Endothelial cell of umbilical vein (primary cell): Measurements from ENCODE around the gene HDAC5. TPM values are rescaled to one million over a fixed set of nuclear protein-coding genes. Genes with fewer than 3 reads are reported as not detected.

Experiments
- BruUV-seq: library from RNA; stranded (reverse); fragments of 400-500 nt; replicated peaks from 2 replicates; lab custom pipeline; 2021; lab: Mats Ljungman, UMichigan
- CTCF ChIA-PET: fragments of 300-600, 350-600 bp; sonication (Branson Sonifier 250); formaldehyde crosslinking; loops from one replicate; lab custom pipeline; 2021; ENCODE audit warnings: antibody characterized with exemption, inconsistent platforms; lab: Charles Lee
- POLR2A ChIA-PET: fragments of 300-600, 350-600 bp; sonication (Branson Sonifier 250); formaldehyde crosslinking; loops from one replicate; lab custom pipeline; 2021; ENCODE audit warnings: antibody characterized with exemption, inconsistent platforms; lab: Charles Lee
- DNase-seq: peaks from one replicate; pipeline ENCODE4 v3.0.0-alpha.2; 2011; ENCODE audit warnings: low read depth, low spot score
- FAIRE-seq: peaks from 2 replicates; lab custom pipeline; 2011; peaks lifted over from hg19 to GRCh38; lab: Jason Lieb, UNC
- H2AFZ ChIP-seq: 2 replicates; pipeline ENCODE4 v1.6.0; 2012; ENCODE audit warnings: low read depth, low read length, control low read depth, inconsistent platforms
- H3K27ac ChIP-seq: 2 replicates; pipeline ENCODE4 v1.5.1; 2011; ENCODE audit warnings: low read depth, mild to moderate bottlenecking, control low read depth, low read length, moderate library complexity; ENCODE audit not compliant: insufficient read depth
- H3K27me3 ChIP-seq, 2 experiments: 2 replicates each; pipeline versions ENCODE4 v1.6.0 to v1.6.1; 2011; ENCODE audit warnings: low read length in 2 of 2, mixed read lengths in 1 of 2; ENCODE audit not compliant: control insufficient read depth in 2 of 2, insufficient read depth in 2 of 2
- H3K36me3 ChIP-seq, 2 experiments: 2 replicates in 1 of 2; 3 replicates in 1 of 2; pipeline ENCODE4 v1.5.1; 2011; ENCODE audit warnings: low read length in 2 of 2, mild to moderate bottlenecking in 1 of 2, moderate library complexity in 1 of 2; ENCODE audit not compliant: control insufficient read depth in 2 of 2, insufficient read depth in 2 of 2; ENCODE audit errors: extremely low read depth in 1 of 2
- H3K4me1 ChIP-seq: 3 replicates; pipeline ENCODE4 v1.5.1; 2011; ENCODE audit warnings: mild to moderate bottlenecking, low read length; ENCODE audit not compliant: control insufficient read depth, insufficient read depth; ENCODE audit errors: extremely low read depth
- H3K4me2 ChIP-seq: 2 replicates; pipeline ENCODE4 v1.6.1; 2011; ENCODE audit warnings: low read length, control low read depth, mixed read lengths; ENCODE audit not compliant: insufficient read depth
- H3K4me3 ChIP-seq, 3 experiments: fragments of 200-600 bp in 1 of 3; sonication (generic), shearing (Covaris generic) in 1 of 3; replicated peaks in 1 of 3; 2 replicates each; pipeline ENCODE4 v1.5.1; 2011 to 2016; ENCODE audit warnings: control low read depth in 3 of 3, low read length in 3 of 3, mild to moderate bottlenecking in 2 of 3, inconsistent platforms in 1 of 3, low read depth in 1 of 3, moderate library complexity in 1 of 3; ENCODE audit not compliant: insufficient read depth in 1 of 3
- H3K79me2 ChIP-seq: 2 replicates; pipeline ENCODE4 v1.6.0; 2012; ENCODE audit warnings: low read length, inconsistent platforms; ENCODE audit not compliant: control insufficient read depth, insufficient read depth
- H3K9ac ChIP-seq: replicated peaks from 2 replicates; pipeline ENCODE3; 2011; ENCODE audit warnings: low read length, control low read depth; ENCODE audit not compliant: insufficient read depth; ENCODE audit errors: extremely low read depth
- H3K9me1 ChIP-seq: replicated peaks from 3 replicates; pipeline ENCODE4 v1.6.0; 2011; ENCODE audit warnings: mild to moderate bottlenecking, low read length; ENCODE audit not compliant: control insufficient read depth, insufficient read depth; ENCODE audit errors: extremely low read depth
- H3K9me3 ChIP-seq: replicated peaks from 2 replicates; pipeline ENCODE4 v1.5.1; 2012; ENCODE audit warnings: low read length, inconsistent platforms; ENCODE audit not compliant: control insufficient read depth, insufficient read depth
- H4K20me1 ChIP-seq: replicated peaks from 2 replicates; pipeline ENCODE3; 2011; ENCODE audit warnings: mild to moderate bottlenecking, low read length; ENCODE audit not compliant: control insufficient read depth, insufficient read depth; ENCODE audit errors: extremely low read depth
- EZH2 ChIP-seq: IDR thresholded peaks from 2 replicates; pipeline ENCODE4 v1.6.1; 2012; ENCODE audit warnings: borderline replicate concordance, low read depth, mild to moderate bottlenecking, moderate library complexity, low read length, inconsistent platforms; ENCODE audit not compliant: severe bottlenecking
- FOS ChIP-seq: IDR thresholded peaks from 2 replicates; pipeline ENCODE4 v1.6.1; 2011; ENCODE audit warnings: mild to moderate bottlenecking, low read length, moderate library complexity, borderline replicate concordance; ENCODE audit not compliant: insufficient read depth
- GATA2 ChIP-seq: IDR thresholded peaks from 2 replicates; pipeline ENCODE4 v1.7.0; 2011; ENCODE audit warnings: low read depth, mild to moderate bottlenecking, moderate library complexity, mixed read lengths, low read length; ENCODE audit not compliant: insufficient read length, insufficient read depth
- JUN ChIP-seq: IDR thresholded peaks from 2 replicates; pipeline ENCODE4 v1.6.1; 2011; ENCODE audit warnings: borderline replicate concordance, low read depth; ENCODE audit not compliant: insufficient read length, insufficient read depth
- MYC ChIP-seq: IDR thresholded peaks from one replicate; pipeline ENCODE4 v1.6.1; 2011; ENCODE audit warnings: mild to moderate bottlenecking, low read depth, low read length
- POLR2A ChIP-seq: IDR thresholded peaks from 2 replicates; pipeline ENCODE4 v1.6.1; 2012; ENCODE audit warnings: low read depth, mild to moderate bottlenecking, control low read depth, low read length
- POLR2AphosphoS5 ChIP-seq: IDR thresholded peaks from 2 replicates; pipeline ENCODE4 v1.6.1; 2012; ENCODE audit warnings: low read depth, mild to moderate bottlenecking, control low read depth, low read length, moderate library complexity; ENCODE audit not compliant: insufficient read depth
- dilution Hi-C: fragments of 300-500 bp; cut with MboI; formaldehyde crosslinking; loops from one replicate; pipeline ENCODE4 v1.15.0; 2019; ENCODE audit warnings: low sequenced_read_pairs; ENCODE audit not compliant: extremely low pct_ligation_motif_present
- intact Hi-C: fragments of 100-400 bp; cut with micrococcal nuclease; formaldehyde crosslinking; loops from one replicate; pipeline ENCODE4 v1.10.0; 2022
- polyA plus RNA-seq, 4 experiments: library from polyadenylated mRNA; depleted of rRNA in 3 of 4; stranded (reverse) in 3 of 4; unstranded in 1 of 4; fragments of >200 nt; gene quantifications; 2 replicates each; pipeline versions ENCODE4 v1.2.1 to v1.2.3, GENCODE V29; 2011 to 2012; ENCODE audit warnings: missing spikeins in 1 of 4
- total RNA-seq: library from RNA; stranded (reverse); gene quantifications from 2 replicates; pipeline ENCODE4 v1.2.3, GENCODE V29; 2021
- TF ChIP-seq, protein P1 (sequence below), 2 donors: IDR thresholded peaks; 1 replicate in 1 of 2; 2 replicates in 1 of 2; pipeline ENCODE4 v1.5.1; 2011; ENCODE audit warnings: low read length in 2 of 2, mild to moderate bottlenecking in 2 of 2, moderate library complexity in 2 of 2, control low read depth in 1 of 2, inconsistent platforms in 1 of 2, low read depth in 1 of 2; ENCODE audit not compliant: insufficient read depth in 1 of 2; ENCODE audit errors: extremely low read depth in 1 of 2
- TF ChIP-seq, protein P2 (sequence below): IDR thresholded peaks from 2 replicates; pipeline ENCODE4 v1.6.1; 2011; ENCODE audit not compliant: insufficient read depth, insufficient read length

The HDAC5 gene
- total and polyA plus RNA-seq, 2 donors (not counting 3 experiments of a cell fraction or from before 2014, with no cell fraction given), result 35.4 to 40.4 TPM

DNA sequence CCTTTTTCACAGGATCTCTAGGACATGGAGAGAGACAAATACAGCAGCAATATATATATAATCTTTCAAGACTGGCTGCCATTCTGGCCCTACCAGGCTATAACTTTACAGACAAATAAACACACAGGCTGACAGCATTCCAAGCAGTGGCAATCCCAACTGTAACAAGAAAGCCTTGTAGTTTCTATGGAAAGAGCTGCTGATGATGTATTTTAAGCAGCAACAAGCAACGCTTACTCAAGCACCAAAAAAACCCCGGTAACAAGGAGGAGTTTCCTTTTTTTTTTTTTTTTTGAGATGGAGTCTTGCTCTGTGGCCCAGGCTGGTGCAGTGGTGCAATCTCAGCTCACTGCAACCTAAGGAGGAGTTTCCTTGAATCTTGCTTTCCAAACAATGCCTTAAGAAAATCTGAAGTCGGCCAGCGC is 80.2 kb downstream of the HDAC5 start:
- no peaks in the 10 kb centered on the region for H3K9me1 ChIP-seq
- TF ChIP-seq POLR2AphosphoS5, result no peak
- no peak for TF ChIP-seq GATA2
- no peak for TF ChIP-seq EZH2
- TF ChIP-seq, protein P1, sequence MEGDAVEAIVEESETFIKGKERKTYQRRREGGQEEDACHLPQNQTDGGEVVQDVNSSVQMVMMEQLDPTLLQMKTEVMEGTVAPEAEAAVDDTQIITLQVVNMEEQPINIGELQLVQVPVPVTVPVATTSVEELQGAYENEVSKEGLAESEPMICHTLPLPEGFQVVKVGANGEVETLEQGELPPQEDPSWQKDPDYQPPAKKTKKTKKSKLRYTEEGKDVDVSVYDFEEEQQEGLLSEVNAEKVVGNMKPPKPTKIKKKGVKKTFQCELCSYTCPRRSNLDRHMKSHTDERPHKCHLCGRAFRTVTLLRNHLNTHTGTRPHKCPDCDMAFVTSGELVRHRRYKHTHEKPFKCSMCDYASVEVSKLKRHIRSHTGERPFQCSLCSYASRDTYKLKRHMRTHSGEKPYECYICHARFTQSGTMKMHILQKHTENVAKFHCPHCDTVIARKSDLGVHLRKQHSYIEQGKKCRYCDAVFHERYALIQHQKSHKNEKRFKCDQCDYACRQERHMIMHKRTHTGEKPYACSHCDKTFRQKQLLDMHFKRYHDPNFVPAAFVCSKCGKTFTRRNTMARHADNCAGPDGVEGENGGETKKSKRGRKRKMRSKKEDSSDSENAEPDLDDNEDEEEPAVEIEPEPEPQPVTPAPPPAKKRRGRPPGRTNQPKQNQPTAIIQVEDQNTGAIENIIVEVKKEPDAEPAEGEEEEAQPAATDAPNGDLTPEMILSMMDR (IDR thresholded peaks at IDR 0.05; ENCODE audit: extremely low read depth in 1 of 2, insufficient read depth in 1 of 2, low read depth in 1 of 2, low read length in 2 of 2), result no peak
- TF ChIP-seq, protein P2, sequence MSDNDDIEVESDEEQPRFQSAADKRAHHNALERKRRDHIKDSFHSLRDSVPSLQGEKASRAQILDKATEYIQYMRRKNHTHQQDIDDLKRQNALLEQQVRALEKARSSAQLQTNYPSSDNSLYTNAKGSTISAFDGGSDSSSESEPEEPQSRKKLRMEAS, result no peak
- no peak for TF ChIP-seq MYC
- TF ChIP-seq JUN, result no peak
- no peak for TF ChIP-seq POLR2A
- TF ChIP-seq FOS, result no peak
- H3K4me3 ChIP-seq, result no peak overlapping the region
- H3K9me3 ChIP-seq, result no peaks in the 10 kb centered on the region
- H4K20me1 ChIP-seq, result peaks cover 4% of the 10 kb centered on the region
- H3K27ac ChIP-seq, result no peak overlapping the region
- intact Hi-C loops (no loop called here), dilution Hi-C loops (no loop called here)
- peaks cover 9% of the 10 kb centered on the region for H3K4me1 ChIP-seq
- CTCF ChIA-PET, result interaction anchor here (0.7 to 3.5 kb wide), 13 partner anchors 10 to 133 kb away, joined by 3 to 38 read pairs (median 6); partner anchors contain the start of genes G6PC3 and HDAC5
- H3K9ac ChIP-seq, result no peak overlapping the region
- H2AFZ ChIP-seq, result no peak overlapping the region
- POLR2A ChIA-PET, result interaction anchor here (1.0 kb wide), 1 partner anchor 81 kb away, joined by 6 read pairs; the partner anchor contains the start of gene HDAC5
- peaks cover 70% of the 10 kb centered on the region for H3K79me2 ChIP-seq
- FAIRE-seq, result no peak
- DNase-seq, result no peak
- H3K27me3 ChIP-seq, result no peaks in the 10 kb centered on the region
- H3K4me2 ChIP-seq, result no peak overlapping the region
- peaks cover 3 to 10% of the 10 kb centered on the region in 2 experiments for H3K36me3 ChIP-seq
- no TSS peak for BruUV-seq
